ENCODE data around the gene PRPF31.

Gene PRPF31

GRCh38 chr19:54125713-54126112, 10.2 kb downstream of the PRPF31 start:
- H3K4me3 ChIP-seq (ENCODE audit: low read depth, low read length): no peak overlapping the region
- TF ChIP-seq CTCF (IDR thresholded peaks at IDR 0.05; ENCODE audit: low read depth, low read length): no peak
- DNase-seq (ENCODE audit: low read depth, low spot score): no peak
- in situ Hi-C loops (cut with HindIII; ENCODE audit: low sequenced_read_pairs): no loop called here

- DNase-seq (ENCODE audit: low read depth, low spot score): no peak
- TF ChIP-seq CTCF (IDR thresholded peaks at IDR 0.05; ENCODE audit: low read depth, low read length): no peak
- in situ Hi-C loops (cut with HindIII; ENCODE audit: low sequenced_read_pairs): no loop called here
- no peak overlapping the region for H3K4me3 ChIP-seq (ENCODE audit: low read depth, low read length)
Measured at GRCh38 chr19:54127688-54128440, 12.3 kb downstream of the PRPF31 start.

GRCh38 chr19:54128441-54128725, 12.8 kb downstream of the PRPF31 start:
- TF ChIP-seq CTCF (IDR thresholded peaks at IDR 0.05; ENCODE audit: low read depth, low read length): no peak
- DNase-seq (ENCODE audit: low read depth, low spot score): no peak
- no peak overlapping the region for H3K4me3 ChIP-seq (ENCODE audit: low read depth, low read length)
- in situ Hi-C loops (cut with HindIII; ENCODE audit: low sequenced_read_pairs): no loop called here

- H3K4me3 ChIP-seq (ENCODE audit: low read depth, low read length): no peak overlapping the region
- TF ChIP-seq CTCF (IDR thresholded peaks at IDR 0.05; ENCODE audit: low read depth, low read length): no peak
- in situ Hi-C loops (cut with HindIII; ENCODE audit: low sequenced_read_pairs): no loop called here
- no peak for DNase-seq (ENCODE audit: low read depth, low spot score)
Measured at GRCh38 chr19:54128796-54129616, 13.5 kb downstream of the PRPF31 start.

- no peak overlapping the region for H3K4me3 ChIP-seq (ENCODE audit: low read depth, low read length)
- in situ Hi-C loops (cut with HindIII; ENCODE audit: low sequenced_read_pairs): no loop called here
- no peak for TF ChIP-seq CTCF (IDR thresholded peaks at IDR 0.05; ENCODE audit: low read depth, low read length)
- no peak for DNase-seq (ENCODE audit: low read depth, low spot score)
Measured at GRCh38 chr19:54129617-54129996, 14.1 kb downstream of the PRPF31 start.

- DNase-seq (ENCODE audit: low read depth, low spot score): no peak
- no peak overlapping the region for H3K4me3 ChIP-seq (ENCODE audit: low read depth, low read length)
- no peak for TF ChIP-seq CTCF (IDR thresholded peaks at IDR 0.05; ENCODE audit: low read depth, low read length)
- in situ Hi-C loops (cut with HindIII; ENCODE audit: low sequenced_read_pairs): no loop called here
Measured at GRCh38 chr19:54133312-54133956, 17.9 kb downstream of the PRPF31 start.
